K562 (cell line): Measurements from ENCODE around the gene BACH1. TPM values are rescaled to one million over a fixed set of nuclear protein-coding genes. Genes with fewer than 3 reads are reported as not detected.

Source experiments
- CEBPB ChIP-seq: fragments of 450-650 bp; IDR thresholded peaks from 2 replicates; pipeline ENCODE4 v1.6.1; 2016; ENCODE audit warnings: missing genetic modification characterization, missing compliant biosample characterization
- CEBPZ ChIP-seq: fragments of 150-350 bp; IDR thresholded peaks from 2 replicates; pipeline ENCODE4 v1.6.1; 2014; ENCODE audit warnings: low read depth, mild to moderate bottlenecking, low read length, borderline replicate concordance
- CREB5 ChIP-seq: fragments of 250-450 bp; sonication (Bioruptor Pico); IDR thresholded peaks from 2 replicates; pipeline ENCODE4 v1.5.0; 2020; ENCODE audit warnings: mild to moderate bottlenecking
- ETV5 ChIP-seq: sonication (generic); formaldehyde crosslinking; IDR thresholded peaks from 2 replicates; pipeline ENCODE4 v1.4.0; 2020; ENCODE audit warnings: low read depth, mild to moderate bottlenecking, missing genetic modification reagents
- EWSR1 ChIP-seq: fragments of 450-650 bp; IDR thresholded peaks from 2 replicates; pipeline ENCODE4 v1.6.1; 2018; ENCODE audit warnings: borderline replicate concordance, mild to moderate bottlenecking, low read depth, moderate library complexity; ENCODE audit not compliant: partially characterized antibody
- GATAD2A ChIP-seq: fragments of 450-650 bp; IDR thresholded peaks from 2 replicates; pipeline ENCODE4 v1.6.1; 2017
- GATAD2B ChIP-seq: fragments of 450-650 bp; IDR thresholded peaks from 2 replicates; pipeline ENCODE4 v1.6.1; 2017; ENCODE audit warnings: mild to moderate bottlenecking, borderline replicate concordance
- HLTF ChIP-seq: fragments of 450-650 bp; IDR thresholded peaks from 2 replicates; pipeline ENCODE4 v1.6.1; 2016
- HMGN3 ChIP-seq: IDR thresholded peaks from 2 replicates; pipeline ENCODE4 v1.6.1; 2011; ENCODE audit warnings: borderline replicate concordance, low read depth, mild to moderate bottlenecking, mixed read lengths, low read length; ENCODE audit not compliant: insufficient read length; ENCODE audit errors: extremely low read depth
- IRF1 ChIP-seq: sonication (generic); formaldehyde crosslinking; IDR thresholded peaks from 2 replicates; pipeline ENCODE4 v1.8.0; 2022; ENCODE audit warnings: missing genetic modification reagents, mild to moderate bottlenecking, borderline replicate concordance
- LARP7 ChIP-seq: fragments of 450-650 bp; IDR thresholded peaks from 2 replicates; pipeline ENCODE4 v1.6.1; 2016
- MAX ChIP-seq: sonication (generic); formaldehyde crosslinking; IDR thresholded peaks from 2 replicates; pipeline ENCODE4 v1.9.0; 2022; ENCODE audit warnings: mild to moderate bottlenecking, missing genetic modification reagents
- MYNN ChIP-seq, 2 experiments: sonication (generic); formaldehyde crosslinking in 1 of 2; IDR thresholded peaks; 2 replicates each; pipeline versions ENCODE4 v1.5.0 to v1.6.1; 2016 to 2020; ENCODE audit warnings: antibody characterized with exemption in 1 of 2, missing genetic modification reagents in 1 of 2
- STAT5B ChIP-seq: fragments of 250-450 bp; sonication (Bioruptor Pico); IDR thresholded peaks from 2 replicates; pipeline ENCODE4 v1.8.0; 2021; ENCODE audit warnings: mild to moderate bottlenecking, inconsistent platforms
- THAP12 ChIP-seq: fragments of 250-450 bp; sonication (Bioruptor Pico); IDR thresholded peaks from 2 replicates; pipeline ENCODE4 v1.9.0; 2021; ENCODE audit warnings: mild to moderate bottlenecking, inconsistent platforms
- U2AF1 ChIP-seq: fragments of 200-400 bp; formaldehyde crosslinking; optimal IDR thresholded peaks from 2 replicates; pipeline ENCODE3; 2017; ENCODE audit warnings: mild to moderate bottlenecking, low read depth, low read length, moderate library complexity
- ZFX ChIP-seq: sonication (generic); formaldehyde crosslinking; IDR thresholded peaks from 2 replicates; pipeline ENCODE4 v1.8.0; 2022; ENCODE audit warnings: mild to moderate bottlenecking, missing genetic modification reagents, moderate library complexity
- polyA plus RNA-seq, 8 experiments: library from polyadenylated mRNA; depleted of rRNA in 4 of 8; stranded (reverse) in 5 of 8; unstranded in 3 of 8; fragments of >200 nt; fragmentation: Nextera tagmentation in 2 of 8; fragmentation: Illumina TruSeq in 1 of 8; extraction: Ambion mirVana in 2 of 8; extraction: Trizol in 1 of 8; gene quantifications; 2 replicates each; pipeline versions ENCODE4 v1.2.1 to v1.2.3, GENCODE V29; 2011 to 2014; ENCODE audit warnings: inconsistent platforms in 1 of 8, missing spikeins in 1 of 8
- total RNA-seq, 7 experiments: library from RNA; depleted of rRNA in 6 of 7; stranded (reverse); fragments of >200 nt in 6 of 7; fragmentation: Illumina TruSeq in 2 of 7; extraction: Trizol in 2 of 7; gene quantifications; 2 replicates each; pipeline versions ENCODE4 v1.2.1 to v1.2.3, GENCODE V29; 2011 to 2021; ENCODE audit warnings: low replicate concordance in 1 of 7

The BACH1 gene
- total and polyA plus RNA-seq, 9 of the 15 experiments (the other 6 are each of a cell fraction or from before 2014, with no cell fraction given), result 10.6 to 58.5 (median 28.6) TPM

GRCh38 chr21:29299916-29300806 lies 1.4 kb downstream of the BACH1 start (continued):
- TF ChIP-seq CEBPZ, result no peak
- TF ChIP-seq LARP7, result no peak
- TF ChIP-seq CEBPB (tag), result peak; percentile 74
- no peak for TF ChIP-seq EWSR1
- peak; percentile 91 for TF ChIP-seq MYNN (IDR thresholded peaks at IDR 0.05)
- TF ChIP-seq MYNN (CRISPR knock-in tag; IDR thresholded peaks at IDR 0.05), result no peak
- TF ChIP-seq ETV5 (CRISPR knock-in tag), result no peak
- TF ChIP-seq MAX (CRISPR knock-in tag), result no peak
- TF ChIP-seq HLTF, result no peak
- no peak; the same call in 1 of the 2 replicates for TF ChIP-seq ZFX
- no peak for TF ChIP-seq U2AF1
- TF ChIP-seq GATAD2A, result no peak
- no peak for TF ChIP-seq THAP12 (CRISPR knock-in tag)
- no peak for TF ChIP-seq IRF1 (CRISPR knock-in tag)
- no peak for TF ChIP-seq GATAD2B
- no peak for TF ChIP-seq STAT5B
- no peak for TF ChIP-seq CREB5 (CRISPR knock-in tag)
- TF ChIP-seq HMGN3, result no peak
